Testis (tissue), 2 donors: Measurements from ENCODE around the gene CDH12.

Source experiments
- POLR2A ChIP-seq: fragments of 450-650 bp; IDR thresholded peaks from one replicate; pipeline ENCODE4 v1.6.1; 2017; ENCODE audit warnings: antibody characterized with exemption, mild to moderate bottlenecking, moderate library complexity
- TF ChIP-seq, protein P1 (sequence below), 3 experiments: fragments of 450-650 bp in 2 of 3; fragments of 200-600 bp in 1 of 3; sonication (generic) in 1 of 3; IDR thresholded peaks; one replicate each; pipeline ENCODE4 v1.5.1; 2016 to 2019; ENCODE audit warnings: antibody characterized with exemption in 3 of 3, mild to moderate bottlenecking in 2 of 3, moderate library complexity in 1 of 3

DNA sequence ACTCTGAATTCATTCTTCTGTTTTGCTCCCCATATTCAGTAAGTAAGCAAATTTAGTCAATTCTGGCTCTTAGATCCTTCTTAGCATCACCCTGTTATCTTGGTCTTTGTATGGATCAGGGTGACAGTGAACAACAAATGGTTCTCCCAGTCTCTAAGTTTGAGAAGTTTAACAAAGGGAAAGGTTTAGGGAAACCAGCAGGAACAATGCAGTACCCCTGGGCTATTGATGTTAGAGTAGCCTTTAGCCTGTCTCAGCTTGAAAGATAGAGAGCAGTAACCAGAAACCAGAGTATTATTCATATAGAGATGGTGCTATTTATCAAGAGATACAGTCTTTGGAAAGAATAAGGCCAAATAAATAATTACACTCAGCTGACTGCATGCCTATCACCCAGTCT lies 241.8 kb downstream of the CDH12 start:
- TF ChIP-seq, protein P1, sequence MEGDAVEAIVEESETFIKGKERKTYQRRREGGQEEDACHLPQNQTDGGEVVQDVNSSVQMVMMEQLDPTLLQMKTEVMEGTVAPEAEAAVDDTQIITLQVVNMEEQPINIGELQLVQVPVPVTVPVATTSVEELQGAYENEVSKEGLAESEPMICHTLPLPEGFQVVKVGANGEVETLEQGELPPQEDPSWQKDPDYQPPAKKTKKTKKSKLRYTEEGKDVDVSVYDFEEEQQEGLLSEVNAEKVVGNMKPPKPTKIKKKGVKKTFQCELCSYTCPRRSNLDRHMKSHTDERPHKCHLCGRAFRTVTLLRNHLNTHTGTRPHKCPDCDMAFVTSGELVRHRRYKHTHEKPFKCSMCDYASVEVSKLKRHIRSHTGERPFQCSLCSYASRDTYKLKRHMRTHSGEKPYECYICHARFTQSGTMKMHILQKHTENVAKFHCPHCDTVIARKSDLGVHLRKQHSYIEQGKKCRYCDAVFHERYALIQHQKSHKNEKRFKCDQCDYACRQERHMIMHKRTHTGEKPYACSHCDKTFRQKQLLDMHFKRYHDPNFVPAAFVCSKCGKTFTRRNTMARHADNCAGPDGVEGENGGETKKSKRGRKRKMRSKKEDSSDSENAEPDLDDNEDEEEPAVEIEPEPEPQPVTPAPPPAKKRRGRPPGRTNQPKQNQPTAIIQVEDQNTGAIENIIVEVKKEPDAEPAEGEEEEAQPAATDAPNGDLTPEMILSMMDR (IDR thresholded peaks at IDR 0.05): no peak
- TF ChIP-seq POLR2A: no peak
